ENCODE data around the gene LGALS16. TPM values are rescaled to one million over a fixed set of nuclear protein-coding genes. Genes with fewer than 3 reads are reported as not detected.
"Not testable (repeated sequence)": the region's sequence is repeated elsewhere in the genome, so short reads cannot be mapped to it uniquely, and the experiment has no call there.

LGALS16 gene
- total and polyA plus RNA-seq, 2 donors (not counting 1 experiment from before 2014, with no cell fraction given) = not detected

GRCh38 chr19:39686739-39687138 lies 31.0 kb downstream of the LGALS16 start:
- H4K20me1 ChIP-seq (ENCODE audit: control insufficient read depth, extremely low read depth, insufficient read depth, low read length) = no peaks in the 10 kb centered on the region
- H3K9me3 ChIP-seq (ENCODE audit: control insufficient read depth, insufficient read depth, low read depth, low read length) = no peaks in the 10 kb centered on the region
- no peaks in the 10 kb centered on the region for H3K79me2 ChIP-seq (ENCODE audit: control insufficient read depth, insufficient read depth, low read length)
- no peak overlapping the region for H3K27ac ChIP-seq (ENCODE audit: insufficient read depth, low read length)
- no peak overlapping the region for H3K4me2 ChIP-seq (ENCODE audit: extremely low read depth, insufficient read depth, low read length)
- H3K36me3 ChIP-seq (ENCODE audit: control insufficient read depth, insufficient read depth, low read length) = no peaks in the 10 kb centered on the region
- no peak overlapping the region for H3K9ac ChIP-seq (ENCODE audit: insufficient read depth, low read length)
- DNase-seq (ENCODE audit: low read depth in 2 of 2) = no peak
- no peak overlapping the region for H2AFZ ChIP-seq (ENCODE audit: low read length)
- H3K4me3 ChIP-seq (replicated peaks in 1 of 4; ENCODE audit: control extremely low read depth in 1 of 4, insufficient read depth in 1 of 4, low read depth in 3 of 4, low read length in 4 of 4) = no peak overlapping the region
- no peaks in the 10 kb centered on the region for H3K27me3 ChIP-seq (ENCODE audit: control insufficient read depth, insufficient read depth, low read length)
- no peaks in the 10 kb centered on the region for H3K4me1 ChIP-seq (ENCODE audit: control insufficient read depth, extremely low read depth, insufficient read depth, low read length)
- no peak for TF ChIP-seq EZH2 (IDR thresholded peaks at IDR 0.05; ENCODE audit: low read length, missing control alignments)
- no peak for TF ChIP-seq CTCF (conservative IDR thresholded peaks at IDR 0.05 in 1 of 2, IDR thresholded peaks at IDR 0.05 in 1 of 2; ENCODE audit: low read depth in 1 of 2, low read length in 2 of 2)

GRCh38 chr19:39688637-39689036 lies 32.9 kb downstream of the LGALS16 start:
- H4K20me1 ChIP-seq (ENCODE audit: control insufficient read depth, extremely low read depth, insufficient read depth, low read length); H3K4me3 ChIP-seq (replicated peaks in 1 of 4; ENCODE audit: control extremely low read depth in 1 of 4, insufficient read depth in 1 of 4, low read depth in 3 of 4, low read length in 4 of 4); DNase-seq (ENCODE audit: low read depth in 2 of 2): not testable (repeated sequence)

GRCh38 chr19:39692166-39692565 lies 36.5 kb downstream of the LGALS16 start:
- Histone ChIP-seq H3K79me2 (ENCODE audit: control insufficient read depth, insufficient read depth, low read length) (no peaks in the 10 kb centered on the region), H3K36me3 (ENCODE audit: control insufficient read depth, insufficient read depth, low read length) (no peaks in the 10 kb centered on the region), H2AFZ (ENCODE audit: low read length) (no peak overlapping the region), H3K4me3 (replicated peaks in 1 of 4; ENCODE audit: control extremely low read depth in 1 of 4, insufficient read depth in 1 of 4, low read depth in 3 of 4, low read length in 4 of 4) (no peak overlapping the region), H3K9me3 (ENCODE audit: control insufficient read depth, insufficient read depth, low read depth, low read length) (no peaks in the 10 kb centered on the region), H3K27ac (ENCODE audit: insufficient read depth, low read length) (no peak overlapping the region), H3K9ac (ENCODE audit: insufficient read depth, low read length) (no peak overlapping the region), H3K27me3 (ENCODE audit: control insufficient read depth, insufficient read depth, low read length) (no peaks in the 10 kb centered on the region), H4K20me1 (ENCODE audit: control insufficient read depth, extremely low read depth, insufficient read depth, low read length) (no peaks in the 10 kb centered on the region), H3K4me2 (ENCODE audit: extremely low read depth, insufficient read depth, low read length) (no peak overlapping the region), H3K4me1 (ENCODE audit: control insufficient read depth, extremely low read depth, insufficient read depth, low read length) (no peaks in the 10 kb centered on the region)
- no peak for DNase-seq (ENCODE audit: low read depth in 2 of 2)
- TF ChIP-seq CTCF (conservative IDR thresholded peaks at IDR 0.05 in 1 of 2, IDR thresholded peaks at IDR 0.05 in 1 of 2; ENCODE audit: low read depth in 1 of 2, low read length in 2 of 2) (no peak), EZH2 (IDR thresholded peaks at IDR 0.05; ENCODE audit: low read length, missing control alignments) (no peak)

More at GRCh38 chr19:39688637-39689036, 32.9 kb downstream of the LGALS16 start:
- not testable (repeated sequence) for H3K27ac ChIP-seq (ENCODE audit: insufficient read depth, low read length); H3K27me3 ChIP-seq (ENCODE audit: control insufficient read depth, insufficient read depth, low read length); H3K4me1 ChIP-seq (ENCODE audit: control insufficient read depth, extremely low read depth, insufficient read depth, low read length); H2AFZ ChIP-seq (ENCODE audit: low read length); H3K9me3 ChIP-seq (ENCODE audit: control insufficient read depth, insufficient read depth, low read depth, low read length); H3K4me2 ChIP-seq (ENCODE audit: extremely low read depth, insufficient read depth, low read length); H3K9ac ChIP-seq (ENCODE audit: insufficient read depth, low read length); H3K36me3 ChIP-seq (ENCODE audit: control insufficient read depth, insufficient read depth, low read length); H3K79me2 ChIP-seq (ENCODE audit: control insufficient read depth, insufficient read depth, low read length)

All from fibroblast of lung (primary cell).